Aorta (tissue), 5 donors: ENCODE measurements around the gene CCL14. TPM values are rescaled to one million over a fixed set of nuclear protein-coding genes. Genes with fewer than 3 reads are reported as not detected.
"Not testable (repeated sequence)": the region's sequence is repeated elsewhere in the genome, so short reads cannot be mapped to it uniquely, and the experiment has no call there.

Source experiments
- ATAC-seq: fragments of 200-7000 bp; cut with Tn5 transposase; one replicate; pipeline ENCODE4 v1.9.1; 2022; ENCODE audit warnings: moderate library complexity; ENCODE audit not compliant: low FRiP score
- DNase-seq, 2 donors: peaks; one replicate each; pipeline ENCODE4 v3.0.0-alpha.2; 2020
- H3K27ac ChIP-seq, 2 donors: one replicate each; pipeline ENCODE4 v1.5.1; 2013; ENCODE audit warnings: low read length in 2 of 2, mild to moderate bottlenecking in 2 of 2, moderate library complexity in 2 of 2, control low read depth in 1 of 2, inconsistent platforms in 1 of 2, low read depth in 1 of 2
- H3K27me3 ChIP-seq, 2 donors: one replicate each; pipeline ENCODE4 v1.6.1; 2013; ENCODE audit warnings: control low read depth in 1 of 2, low read length in 1 of 2, mild to moderate bottlenecking in 1 of 2, moderate library complexity in 1 of 2; ENCODE audit not compliant: insufficient read depth in 2 of 2, control insufficient read depth in 1 of 2
- H3K36me3 ChIP-seq, 2 donors: one replicate each; pipeline ENCODE4 v1.6.1; 2013; ENCODE audit warnings: control low read depth in 1 of 2, low read length in 1 of 2, mild to moderate bottlenecking in 1 of 2; ENCODE audit not compliant: insufficient read depth in 2 of 2, control insufficient read depth in 1 of 2
- H3K4me1 ChIP-seq, 2 donors: one replicate each; pipeline ENCODE4 v1.6.1; 2013; ENCODE audit warnings: low read length in 2 of 2, control low read depth in 1 of 2, mild to moderate bottlenecking in 1 of 2, moderate library complexity in 1 of 2; ENCODE audit not compliant: insufficient read depth in 2 of 2, control insufficient read depth in 1 of 2
- H3K4me3 ChIP-seq, 2 donors: one replicate each; pipeline ENCODE4 v1.5.1; 2013; ENCODE audit warnings: low read length in 2 of 2, control low read depth in 1 of 2, mild to moderate bottlenecking in 1 of 2
- H3K9me3 ChIP-seq: one replicate; pipeline ENCODE4 v1.6.1; 2013; ENCODE audit warnings: mild to moderate bottlenecking, low read length; ENCODE audit not compliant: control insufficient read depth
- WGBS, 2 donors: extraction: QIAGEN DNeasy Blood & Tissue Kit; methylation state at CpG; one replicate each; pipeline ENCODE4 v1.1.7; 2013; 5-methylcytosine and 5-hydroxymethylcytosine counted together
- intact Hi-C, 2 donors: fragments of 100-400 bp; cut with DNase I; formaldehyde crosslinking; loops; one replicate each; pipeline versions ENCODE4 v1.14.2 to v1.15.0; 2022
- polyA plus RNA-seq, 2 donors: library from polyadenylated mRNA; stranded (reverse); fragments of 200-250 nt; gene quantifications; one replicate each; pipeline ENCODE4 v1.2.3, GENCODE V29; 2013
- total RNA-seq, 2 donors: library from RNA; stranded (reverse); fragmentation: NEBNext Ultra II Directional; extraction: Animal tissue kit (Norgen Biotek cat#: 25700); gene quantifications; one replicate each; pipeline ENCODE4 v1.2.1, GENCODE V29; 2021
- donor health status: healthy with polysubstance abuse.
- donor health status: Bipolar disorder and iron deficiency.
- donor health status: DM: no; HTN: no; CAD: no.
- donor health status: DM: no; HTN: no; CAD: no.
- donor health status: DM: yes; HTN: yes; CAD: no.

CCL14 gene
- total and polyA plus RNA-seq, 4 donors, result 4.0 to 224 (median 72.5) TPM

- 52% methylated on average over 9 of the region's 9 CpGs for WGBS, 2 donors
- intact Hi-C loops, result no loop called here
Measured at GRCh38 chr17:35942588-35943186, 43.8 kb downstream of the CCL14 start.

GRCh38 chr17:35938492-35938891 lies 48.0 kb downstream of the CCL14 start:
- H3K4me1 ChIP-seq, H3K36me3 ChIP-seq, H3K27me3 ChIP-seq, H3K9me3 ChIP-seq, DNase-seq, ATAC-seq, H3K27ac ChIP-seq, H3K4me3 ChIP-seq, intact Hi-C loops: not testable (repeated sequence)
- WGBS, 2 donors, result 93 to 96% methylated on average over 3 of the region's 3 CpGs

More at GRCh38 chr17:35942588-35943186, 43.8 kb downstream of the CCL14 start:
- no peaks in the 10 kb centered on the region for H3K9me3 ChIP-seq
- ATAC-seq (no peak), DNase-seq (no peak)
- H3K36me3 ChIP-seq, result no peaks in the 10 kb centered on the region
- H3K4me1 ChIP-seq, result no peaks in the 10 kb centered on the region
- H3K4me3 ChIP-seq, result no peak overlapping the region
- no peaks in the 10 kb centered on the region for H3K27me3 ChIP-seq
- no peak overlapping the region for H3K27ac ChIP-seq

- Histone ChIP-seq H3K4me1 (no peaks in the 10 kb centered on the region), H3K4me3 (no peak overlapping the region), H3K9me3 (no peaks in the 10 kb centered on the region), H3K27me3 (no peaks in the 10 kb centered on the region), H3K27ac (no peak overlapping the region), H3K36me3 (no peaks in the 10 kb centered on the region)
- DNase-seq (no peak), ATAC-seq (no peak)
- 92 to 93% methylated on average over 5 of the region's 5 CpGs for WGBS, 2 donors
- intact Hi-C loops, result no loop called here
Measured at GRCh38 chr17:35936063-35936462, 50.5 kb downstream of the CCL14 start.

- ATAC-seq (no peak), DNase-seq (no peak)
- intact Hi-C loops, result no loop called here
Measured at GRCh38 chr17:35934760-35935159, 51.8 kb downstream of the CCL14 start.

More at GRCh38 chr17:35934760-35935159, 51.8 kb downstream of the CCL14 start:
- H3K9me3 ChIP-seq, result no peaks in the 10 kb centered on the region
- no peaks in the 10 kb centered on the region for H3K4me1 ChIP-seq
- no peaks in the 10 kb centered on the region for H3K27me3 ChIP-seq
- no peaks in the 10 kb centered on the region for H3K36me3 ChIP-seq
- no peak overlapping the region for H3K4me3 ChIP-seq
- no peak overlapping the region for H3K27ac ChIP-seq
- WGBS, 2 donors, result 83 to 85% methylated on average over 10 of the region's 10 CpGs

Other genes with a start within 250 kb of the CCL14 start
- gene GAS2L2, start 233.5 kb downstream of the CCL14 start, total RNA-seq, result not detected
- gene GAS2L2, start 233.5 kb downstream of the CCL14 start, polyA plus RNA-seq, result under 1 TPM in 1 of 2 donors, not detected in 1; 0.05 TPM
- not detected for gene C17orf50, start 225.8 kb downstream of the CCL14 start, total RNA-seq
- not detected for gene C17orf50, start 225.8 kb downstream of the CCL14 start, polyA plus RNA-seq
- 1 to 10 TPM; 4.5 to 6.4 TPM for gene MMP28, start 191.1 kb downstream of the CCL14 start, total RNA-seq
- gene MMP28, start 191.1 kb downstream of the CCL14 start, polyA plus RNA-seq, result 1 to 10 TPM; 1.5 to 5.4 TPM
- gene TAF15, start 177.2 kb downstream of the CCL14 start, total RNA-seq, result 100 to 1,000 TPM; 136 to 167 TPM
- 100 to 1,000 TPM in 1 of 2 donors, 10 to 100 TPM in 1; 86.2 to 143 TPM for gene TAF15, start 177.2 kb downstream of the CCL14 start, polyA plus RNA-seq
- not detected for gene HEATR9, start 117.8 kb downstream of the CCL14 start, total RNA-seq
- not detected for gene HEATR9, start 117.8 kb downstream of the CCL14 start, polyA plus RNA-seq
- 1 to 10 TPM; 6.7 to 7.5 TPM for gene CCL5, start 106.4 kb downstream of the CCL14 start, total RNA-seq
- 1 to 10 TPM; 1.5 to 9.4 TPM for gene CCL5, start 106.4 kb downstream of the CCL14 start, polyA plus RNA-seq
- gene RDM1, start 56.0 kb downstream of the CCL14 start, total RNA-seq, result not detected
- not detected for gene RDM1, start 56.0 kb downstream of the CCL14 start, polyA plus RNA-seq
- not detected for gene LYZL6, start 43.0 kb downstream of the CCL14 start, total RNA-seq
- not detected for gene LYZL6, start 43.0 kb downstream of the CCL14 start, polyA plus RNA-seq
- gene CCL16, start 5.2 kb downstream of the CCL14 start, total RNA-seq, result 1 to 10 TPM; 1.1 to 1.9 TPM
- not detected for gene CCL16, start 5.2 kb downstream of the CCL14 start, polyA plus RNA-seq
- not detected for gene CCL15, start 14.8 kb upstream of the CCL14 start, total RNA-seq
- gene CCL15, start 14.8 kb upstream of the CCL14 start, polyA plus RNA-seq, result 1 to 10 TPM in 1 of 2 donors, not detected in 1; 7.1 TPM
- 1 to 10 TPM; 5.6 to 8.6 TPM for gene CCL23, start 31.2 kb upstream of the CCL14 start, total RNA-seq
- gene CCL23, start 31.2 kb upstream of the CCL14 start, polyA plus RNA-seq, result not detected
- gene CCL18, start 77.5 kb upstream of the CCL14 start, total RNA-seq, result 10 to 100 TPM in 1 of 2 donors, 1 to 10 TPM in 1; 5.6 to 39.0 TPM
- gene CCL18, start 77.5 kb upstream of the CCL14 start, polyA plus RNA-seq, result 10 to 100 TPM in 1 of 2 donors, under 1 TPM in 1; 0.64 to 53.0 TPM
- 10 to 100 TPM in 1 of 2 donors, 1 to 10 TPM in 1; 6.6 to 17.9 TPM for gene CCL3, start 103.4 kb upstream of the CCL14 start, total RNA-seq
- 10 to 100 TPM in 1 of 2 donors, 1 to 10 TPM in 1; 4.0 to 38.3 TPM for gene CCL3, start 103.4 kb upstream of the CCL14 start, polyA plus RNA-seq
- 10 to 100 TPM in 1 of 2 donors, 1 to 10 TPM in 1; 6.4 to 12.5 TPM for gene CCL4, start 117.1 kb upstream of the CCL14 start, total RNA-seq
- gene CCL4, start 117.1 kb upstream of the CCL14 start, polyA plus RNA-seq, result 10 to 100 TPM in 1 of 2 donors, 1 to 10 TPM in 1; 1.9 to 13.5 TPM
- 10 to 100 TPM in 1 of 2 donors, 1 to 10 TPM in 1; 5.0 to 13.8 TPM for gene TBC1D3B, start 189.9 kb upstream of the CCL14 start, total RNA-seq
- 1 to 10 TPM in 1 of 2 donors, not detected in 1; 5.1 TPM for gene TBC1D3B, start 189.9 kb upstream of the CCL14 start, polyA plus RNA-seq
- 1 to 10 TPM in 1 of 2 donors, not detected in 1; 1.3 TPM for gene CCL3L1, start 210.0 kb upstream of the CCL14 start, total RNA-seq
- gene CCL3L1, start 210.0 kb upstream of the CCL14 start, polyA plus RNA-seq, result under 1 TPM in 1 of 2 donors, not detected in 1; 0.63 TPM
- gene CCL4L2, start 224.3 kb upstream of the CCL14 start, total RNA-seq, result 1 to 10 TPM in 1 of 2 donors, under 1 TPM in 1; 0.94 to 1.4 TPM
- gene CCL4L2, start 224.3 kb upstream of the CCL14 start, polyA plus RNA-seq, result 1 to 10 TPM in 1 of 2 donors, under 1 TPM in 1; 0.41 to 4.5 TPM